Neural crest cell (in vitro differentiated cells): ENCODE results near the gene SP4. TPM values are rescaled to one million over a fixed set of nuclear protein-coding genes. Genes with fewer than 3 reads are reported as not detected.
A peak's percentile ranks its signal among the peaks of the same experiment; 100 is the strongest.

Experiments used
- DNase-seq: peaks from one replicate; pipeline ENCODE4 v3.0.0; 2021; ENCODE audit warnings: low read depth, mixed read lengths, low spot score
- H3K27ac Mint-ChIP-seq: one replicate; pipeline ENCODE4 v1.8.0; 2021; ENCODE audit warnings: mild to moderate bottlenecking, mixed read lengths; ENCODE audit not compliant: unreplicated experiment
- H3K27me3 Mint-ChIP-seq: 2 replicates; pipeline ENCODE4 v1.8.0; 2021; ENCODE audit warnings: low read depth, mild to moderate bottlenecking, mixed read lengths
- H3K36me3 Mint-ChIP-seq: 2 replicates; pipeline ENCODE4 v1.8.0; 2021; ENCODE audit warnings: low read depth, mild to moderate bottlenecking, mixed read lengths
- H3K4me1 Mint-ChIP-seq: 2 replicates; pipeline ENCODE4 v1.8.0; 2021; ENCODE audit warnings: mixed read lengths
- H3K4me3 Mint-ChIP-seq: one replicate; pipeline ENCODE4 v1.8.0; 2021; ENCODE audit warnings: mild to moderate bottlenecking, mixed read lengths
- H3K9me3 Mint-ChIP-seq: 2 replicates; pipeline ENCODE4 v1.8.0; 2021; ENCODE audit warnings: mixed read lengths
- CTCF ChIP-seq: fragments of 200-600 bp; sonication (generic); conservative IDR thresholded peaks from 2 replicates; pipeline ENCODE4 v1.5.0; 2021; ENCODE audit warnings: antibody characterized with exemption, mild to moderate bottlenecking
- total RNA-seq: library from RNA; stranded (reverse); gene quantifications from 2 replicates; pipeline ENCODE4 v1.2.1, GENCODE V29; 2021

SP4 gene
- total RNA-seq, 1 donor from 2014 or later: 20.6 TPM

- no peak for DNase-seq
- Mint-ChIP-seq H3K27ac (no peak overlapping the region), H3K4me3 (peak overlapping the region; percentile 85), H3K36me3 (no peaks in the 10 kb centered on the region), H3K9me3 (no peaks in the 10 kb centered on the region), H3K27me3 (peaks cover 80% of the 10 kb centered on the region), H3K4me1 (peaks cover 5% of the 10 kb centered on the region)
- no peak for TF ChIP-seq CTCF
Observed at GRCh38 chr7:21543528-21544302, 115.8 kb downstream of the SP4 start.

GRCh38 chr7:21544303-21544656 is 116.4 kb downstream of the SP4 start:
- no peaks in the 10 kb centered on the region for H3K9me3 Mint-ChIP-seq
- no peak for DNase-seq
- H3K4me3 Mint-ChIP-seq: peak overlapping the region; percentile 85
- H3K27me3 Mint-ChIP-seq: peaks cover 76% of the 10 kb centered on the region
- H3K4me1 Mint-ChIP-seq: peaks cover 5% of the 10 kb centered on the region
- no peak for TF ChIP-seq CTCF
- H3K36me3 Mint-ChIP-seq: no peaks in the 10 kb centered on the region
- no peak overlapping the region for H3K27ac Mint-ChIP-seq

- no peaks in the 10 kb centered on the region for H3K9me3 Mint-ChIP-seq
- peaks cover 5% of the 10 kb centered on the region for H3K4me1 Mint-ChIP-seq
- no peak overlapping the region for H3K4me3 Mint-ChIP-seq
- DNase-seq: no peak
- TF ChIP-seq CTCF: no peak
- no peak overlapping the region for H3K27ac Mint-ChIP-seq
- H3K36me3 Mint-ChIP-seq: no peaks in the 10 kb centered on the region
- peaks cover 73% of the 10 kb centered on the region for H3K27me3 Mint-ChIP-seq
Observed at GRCh38 chr7:21544715-21545114, 116.8 kb downstream of the SP4 start.

GRCh38 chr7:21547501-21547900 is 119.6 kb downstream of the SP4 start:
- peaks cover 46% of the 10 kb centered on the region for H3K27me3 Mint-ChIP-seq
- H3K4me3 Mint-ChIP-seq: no peak overlapping the region
- no peak for DNase-seq
- H3K4me1 Mint-ChIP-seq: peaks cover 5% of the 10 kb centered on the region
- no peak for TF ChIP-seq CTCF
- no peak overlapping the region for H3K27ac Mint-ChIP-seq
- H3K36me3 Mint-ChIP-seq: no peaks in the 10 kb centered on the region
- H3K9me3 Mint-ChIP-seq: no peaks in the 10 kb centered on the region

- no peak for TF ChIP-seq CTCF
- H3K27me3 Mint-ChIP-seq: peaks cover 38% of the 10 kb centered on the region
- peaks cover 5% of the 10 kb centered on the region for H3K4me1 Mint-ChIP-seq
- no peak overlapping the region for H3K4me3 Mint-ChIP-seq
- H3K36me3 Mint-ChIP-seq: no peaks in the 10 kb centered on the region
- no peak overlapping the region for H3K27ac Mint-ChIP-seq
- no peak for DNase-seq
- H3K9me3 Mint-ChIP-seq: peaks cover 1% of the 10 kb centered on the region
Observed at GRCh38 chr7:21548491-21548890, 120.6 kb downstream of the SP4 start.
